ENCODE data around the gene CROCC2.

The CROCC2 gene

DNA sequence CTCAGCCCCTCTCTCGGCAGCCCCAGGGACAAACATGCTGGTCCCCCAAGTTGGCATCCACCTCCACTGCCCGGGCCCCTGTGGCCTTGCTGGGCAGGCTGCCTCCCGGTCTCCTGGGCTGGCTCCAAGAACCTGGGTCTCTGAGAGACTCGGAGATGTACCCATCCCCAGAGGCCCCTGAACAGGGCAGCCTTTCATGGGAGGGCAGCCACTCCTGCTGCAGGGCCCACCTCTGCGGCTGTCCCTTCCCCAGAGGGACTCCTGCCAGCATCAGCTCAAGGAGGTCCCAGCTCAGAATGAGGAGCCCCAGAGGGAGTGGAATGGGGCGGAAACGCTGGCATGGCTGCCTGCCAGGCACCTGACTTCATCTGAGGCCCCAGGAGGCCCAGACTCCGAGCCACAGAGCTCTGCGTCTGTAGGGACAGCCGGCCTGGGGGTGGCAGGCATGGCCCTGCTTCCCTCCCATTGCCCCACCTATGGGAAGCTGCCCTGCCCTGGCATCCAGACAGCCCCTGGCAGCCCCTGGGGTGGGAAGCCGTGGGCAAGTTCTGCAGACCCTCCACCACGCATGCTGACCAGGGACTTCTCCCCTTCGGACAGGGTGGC is 857 bp upstream of the CROCC2 start:
- no peak for DNase-seq (ENCODE audit: low spot score)

DNA sequence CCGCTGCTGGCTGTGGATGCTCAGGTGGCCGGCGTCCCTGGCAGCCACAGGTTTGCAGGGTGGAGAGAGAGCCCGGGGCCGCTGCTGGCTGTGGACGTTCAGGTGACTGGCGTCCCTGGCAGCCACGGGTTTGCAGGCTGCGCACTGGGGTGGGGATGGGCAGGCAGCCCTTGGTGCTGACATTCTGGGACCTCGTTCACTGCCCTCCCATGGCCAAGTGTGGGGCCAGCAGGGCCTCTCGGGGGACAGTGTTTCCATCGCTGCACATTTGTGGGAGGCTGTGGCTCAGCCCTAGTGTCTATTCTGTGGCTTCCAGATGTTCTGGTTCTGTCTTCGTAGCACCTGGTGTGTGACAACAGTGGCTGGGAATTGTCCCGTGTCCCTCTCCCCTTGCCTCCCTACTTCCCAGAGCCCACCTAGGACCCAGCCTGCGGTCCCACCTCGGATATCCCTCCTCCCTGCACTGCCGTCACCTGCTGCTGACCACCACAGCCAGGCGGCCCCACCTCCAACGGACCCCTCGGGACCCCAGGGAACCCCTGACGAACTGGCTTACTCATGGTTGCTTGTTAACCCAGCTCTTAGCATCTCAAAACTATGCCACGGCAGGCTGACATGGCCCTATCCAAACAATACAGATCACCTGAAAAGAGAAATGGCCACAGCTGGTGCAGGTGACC is 915 bp downstream of the CROCC2 start:
- no peak for DNase-seq (ENCODE audit: low spot score)

DNA sequence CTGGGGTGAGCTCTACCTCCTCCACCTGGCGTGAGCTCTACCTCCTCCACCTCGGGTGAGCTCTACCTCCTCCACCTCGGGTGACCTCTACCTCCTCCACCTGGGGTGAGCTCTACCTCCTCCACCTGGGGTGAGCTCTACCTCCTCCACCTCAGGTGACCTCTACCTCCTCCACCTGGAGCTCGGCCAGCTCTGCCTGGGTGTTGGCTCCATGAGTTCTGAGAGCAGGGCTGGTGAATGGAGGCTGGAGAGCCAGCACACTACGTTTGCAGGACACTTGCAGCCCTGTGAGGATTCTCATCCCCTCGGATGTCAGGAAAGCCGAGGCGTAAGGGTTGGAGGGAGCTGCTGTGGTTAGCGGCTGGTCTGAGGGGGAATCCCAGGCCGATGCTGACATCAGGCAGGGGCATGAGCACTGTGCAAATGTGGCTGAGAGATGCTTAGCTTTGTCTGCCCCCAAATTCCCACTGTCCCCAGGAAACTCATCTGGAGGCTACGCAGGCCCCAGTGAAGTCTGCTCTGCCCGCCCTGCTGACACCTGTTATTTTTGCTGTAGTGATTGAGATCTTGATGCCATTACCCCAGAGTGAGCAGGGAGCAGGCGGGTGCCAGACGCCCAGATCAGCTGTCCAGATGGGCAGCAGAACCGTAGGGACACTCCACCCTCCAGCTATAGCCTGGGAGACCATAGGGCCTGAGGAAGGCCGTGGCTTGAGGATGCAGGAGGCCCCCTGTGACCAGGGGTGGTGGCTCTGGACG is 3.3 kb downstream of the CROCC2 start:
- no peak for DNase-seq (ENCODE audit: low spot score)

DNA sequence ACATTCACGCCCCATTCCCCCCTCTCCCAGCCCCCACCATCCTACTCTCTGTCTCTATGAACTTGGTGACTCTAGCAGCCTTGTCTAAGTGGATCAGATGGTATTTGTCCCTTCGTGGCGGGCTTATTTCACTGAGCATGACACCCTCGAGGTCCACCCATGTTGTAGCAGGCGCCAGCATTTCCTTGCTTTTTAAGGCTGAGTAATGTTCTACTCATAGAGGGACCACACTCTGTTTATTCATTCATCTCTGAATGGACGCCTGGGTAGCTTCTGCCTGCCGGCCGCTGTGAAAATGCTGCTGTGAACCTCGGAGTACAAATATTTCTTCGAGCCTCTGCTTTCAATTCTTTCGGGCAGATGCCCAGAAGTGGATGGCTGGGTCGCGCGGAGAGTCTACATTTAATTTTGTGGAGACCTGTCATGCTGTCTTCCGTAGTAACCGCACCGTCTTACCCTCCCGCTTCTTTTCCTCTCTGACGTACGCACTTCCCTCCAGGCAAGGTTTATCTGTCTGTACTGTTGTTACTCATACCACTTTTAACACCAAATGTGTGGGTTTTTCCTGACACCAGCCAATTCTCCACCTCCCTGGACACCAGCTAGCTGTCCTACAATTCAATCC is 5.6 kb downstream of the CROCC2 start:
- no peak for DNase-seq (ENCODE audit: low spot score)

DNA sequence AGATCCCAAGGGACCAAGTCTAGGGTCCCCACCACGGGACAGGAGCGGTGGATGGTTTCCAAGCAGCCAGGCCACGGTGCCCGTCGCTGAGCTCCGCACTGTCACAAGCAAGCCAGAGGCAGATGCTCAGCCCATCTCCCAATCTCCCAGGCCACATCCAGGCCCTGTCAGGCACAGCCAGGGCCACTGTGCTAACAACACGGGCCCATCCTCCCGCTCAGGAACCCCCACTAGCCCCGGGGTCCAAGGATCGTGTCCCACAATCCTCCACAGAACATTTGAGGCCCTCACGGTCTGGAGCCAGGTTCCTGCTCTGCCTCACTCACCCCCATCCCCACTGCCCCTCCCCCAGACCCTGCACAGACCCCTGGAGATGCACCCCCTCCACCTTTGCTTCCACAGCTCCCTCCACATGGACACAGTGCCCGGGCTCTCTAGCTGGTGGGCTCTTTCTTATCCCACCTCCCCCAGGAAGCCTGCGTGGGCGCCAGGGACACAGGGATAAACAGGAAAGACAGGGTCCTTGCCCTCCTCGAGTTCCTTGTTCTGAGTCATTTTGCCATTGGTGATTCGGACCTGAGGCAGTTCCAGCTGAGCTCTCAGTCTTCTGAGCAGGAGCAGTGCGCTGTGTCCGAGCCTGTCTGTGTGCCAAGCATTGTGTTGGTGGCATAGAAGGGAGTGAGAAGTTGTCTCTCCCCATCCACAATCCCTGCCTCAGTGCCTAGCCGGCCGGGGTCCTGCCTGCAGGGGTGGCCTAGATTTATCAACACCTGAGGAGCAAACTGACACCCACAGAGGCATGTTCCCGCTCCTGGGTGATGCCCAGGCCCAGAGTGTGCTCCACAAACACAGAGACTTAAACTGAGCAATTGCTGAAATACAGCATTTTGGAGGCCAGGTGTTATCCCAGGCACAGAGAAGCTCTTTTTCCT is 7.0 kb downstream of the CROCC2 start:
- no peak for DNase-seq (ENCODE audit: low spot score)

DNA sequence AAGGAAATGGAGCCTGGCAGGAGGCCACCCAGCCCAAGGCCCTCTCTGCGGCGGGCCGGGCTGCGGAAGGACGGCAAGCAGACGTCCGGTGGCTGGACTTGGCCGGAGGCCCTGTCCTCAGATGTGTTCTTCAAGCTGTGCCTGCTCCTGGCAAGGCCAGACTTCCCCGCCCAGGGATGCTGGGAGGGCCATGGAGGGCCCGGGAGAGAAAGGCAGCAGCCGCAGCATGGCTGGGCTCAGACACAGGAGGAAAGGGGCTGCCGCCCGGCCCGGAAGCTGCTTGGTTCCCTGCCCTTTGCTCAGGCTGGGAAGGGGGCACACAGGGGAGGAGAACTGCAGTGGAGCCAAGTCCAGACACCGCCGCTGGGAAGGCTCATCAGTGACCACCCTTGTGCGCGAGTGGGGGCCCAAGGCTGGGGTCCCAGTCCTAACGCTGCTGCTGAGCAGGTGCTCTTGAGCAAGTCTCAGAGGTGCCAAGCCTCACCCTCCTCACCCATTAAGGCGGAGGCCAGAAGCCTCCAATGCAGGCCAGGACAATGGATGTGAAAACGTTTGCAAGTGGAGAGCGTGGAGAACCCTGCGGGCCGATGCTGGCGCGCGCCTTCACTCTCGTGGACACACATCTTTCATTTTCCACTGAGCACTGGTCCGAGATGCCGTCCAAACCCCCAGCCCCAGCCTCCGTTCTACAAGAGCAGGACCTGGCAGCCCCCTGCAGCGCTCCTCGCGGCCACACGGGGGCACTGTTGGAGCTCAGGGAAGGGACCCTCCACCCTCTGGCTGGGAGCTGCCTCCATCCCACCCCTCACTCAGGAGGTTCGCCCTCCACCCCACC is 7.9 kb downstream of the CROCC2 start:
- peak; percentile 95 for DNase-seq (ENCODE audit: low spot score)

DNA sequence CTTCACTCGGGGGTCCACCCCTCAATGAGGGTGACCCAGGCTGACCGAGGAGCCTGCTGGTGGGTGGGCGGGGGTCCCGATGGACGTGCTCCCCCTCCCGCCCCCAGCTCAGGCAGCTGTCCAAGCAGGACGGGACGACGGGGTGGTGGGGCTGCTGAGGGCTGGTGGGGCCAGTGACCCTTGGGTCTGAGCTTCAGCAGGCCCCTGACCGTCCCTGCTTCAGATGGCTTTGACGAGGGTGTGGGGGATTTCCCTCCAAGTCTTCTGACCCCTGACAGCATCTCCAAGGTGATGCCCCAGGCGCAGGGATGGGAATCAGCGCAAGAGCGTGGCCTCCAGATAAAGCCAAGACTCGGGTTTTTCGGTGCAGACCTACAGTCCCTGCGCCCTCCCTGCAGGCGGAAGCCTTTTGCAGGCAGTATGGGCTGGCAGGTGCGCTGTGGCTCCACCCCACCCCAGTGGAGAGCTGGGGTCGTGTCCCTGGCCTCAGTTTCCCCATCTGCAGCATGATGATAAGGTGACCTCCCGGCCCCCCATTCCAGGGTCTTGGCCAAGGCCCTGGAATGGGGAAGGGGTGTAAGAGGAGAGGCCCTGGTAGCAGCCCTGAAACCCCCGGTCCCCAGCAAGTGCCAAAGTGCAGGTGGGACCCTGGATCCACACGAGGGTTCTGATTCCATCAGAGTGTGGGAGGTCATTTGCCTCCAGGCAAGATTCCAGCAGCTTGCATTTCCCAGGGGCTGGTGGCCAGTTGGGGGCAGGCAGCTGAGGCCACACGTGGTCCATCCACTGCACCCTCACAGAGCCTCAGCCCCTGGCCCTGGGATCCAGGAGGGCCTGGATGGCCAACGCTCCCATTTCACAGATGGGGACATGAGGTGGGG is 8.7 kb downstream of the CROCC2 start:
- no peak for DNase-seq (ENCODE audit: low spot score)

DNA sequence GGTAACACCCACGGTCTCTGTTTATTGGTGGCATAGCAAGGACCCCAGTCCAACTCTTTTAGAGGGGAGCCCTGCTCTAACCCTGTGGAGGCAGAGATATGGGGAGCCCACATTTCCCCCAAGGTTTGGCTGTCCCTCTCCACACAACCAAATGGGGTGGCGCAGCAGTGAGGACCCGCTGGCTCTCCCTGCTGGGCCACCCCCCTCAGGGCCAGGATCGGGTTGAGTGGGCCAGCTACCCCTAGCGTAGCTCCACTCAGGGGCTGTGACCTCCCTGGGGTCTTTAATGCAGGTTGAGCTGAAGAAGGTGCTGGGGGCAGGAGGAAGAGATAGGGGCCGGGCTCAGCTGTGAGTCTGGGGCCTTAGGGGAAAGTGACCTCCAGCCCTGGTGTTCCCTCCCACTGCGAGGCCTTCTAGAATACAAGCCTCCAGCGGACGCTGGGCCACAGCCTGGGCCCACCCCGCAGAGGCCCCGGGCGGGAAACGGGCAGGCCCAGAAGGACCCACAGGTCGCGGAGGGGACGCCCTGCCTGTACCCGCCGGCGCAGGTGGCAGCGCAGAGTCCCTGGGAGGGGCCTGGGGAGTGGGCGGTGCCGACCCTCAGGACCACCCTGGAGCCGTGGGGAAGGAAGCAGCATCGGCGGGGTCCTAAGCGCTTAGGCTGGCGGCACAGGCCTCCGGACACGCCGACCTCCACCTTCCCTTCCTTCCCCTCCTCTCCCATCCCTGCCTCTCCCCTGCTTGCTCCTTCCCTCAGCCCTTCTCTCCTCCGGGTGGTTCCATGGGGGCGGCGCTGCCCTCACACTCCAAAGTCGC is 9.6 kb downstream of the CROCC2 start:
- no peak for DNase-seq (ENCODE audit: low spot score)

DNA sequence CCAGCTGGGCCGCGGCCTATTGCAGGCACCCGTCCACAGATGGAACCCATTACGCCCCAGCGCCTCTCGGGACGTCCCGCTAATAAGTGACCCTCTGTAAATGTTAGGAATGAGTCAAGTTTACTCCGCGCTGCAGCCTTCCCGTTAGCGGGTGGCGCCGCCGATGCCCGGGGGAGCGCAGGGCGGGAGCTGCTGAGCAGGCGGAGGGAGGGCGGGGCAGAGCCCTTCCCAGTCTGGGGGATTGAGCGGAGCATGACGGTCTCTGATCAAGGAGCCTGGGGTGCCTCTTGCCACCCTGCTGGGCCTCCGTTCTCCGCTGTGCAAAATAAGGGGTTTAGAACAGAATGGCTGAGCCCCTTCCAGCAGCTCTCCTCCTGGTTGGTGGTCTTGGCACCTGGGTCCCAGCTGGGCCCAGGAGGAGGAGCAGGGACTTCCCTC is 10.5 kb downstream of the CROCC2 start:
- DNase-seq (ENCODE audit: low spot score) = peak; percentile 87

DNA sequence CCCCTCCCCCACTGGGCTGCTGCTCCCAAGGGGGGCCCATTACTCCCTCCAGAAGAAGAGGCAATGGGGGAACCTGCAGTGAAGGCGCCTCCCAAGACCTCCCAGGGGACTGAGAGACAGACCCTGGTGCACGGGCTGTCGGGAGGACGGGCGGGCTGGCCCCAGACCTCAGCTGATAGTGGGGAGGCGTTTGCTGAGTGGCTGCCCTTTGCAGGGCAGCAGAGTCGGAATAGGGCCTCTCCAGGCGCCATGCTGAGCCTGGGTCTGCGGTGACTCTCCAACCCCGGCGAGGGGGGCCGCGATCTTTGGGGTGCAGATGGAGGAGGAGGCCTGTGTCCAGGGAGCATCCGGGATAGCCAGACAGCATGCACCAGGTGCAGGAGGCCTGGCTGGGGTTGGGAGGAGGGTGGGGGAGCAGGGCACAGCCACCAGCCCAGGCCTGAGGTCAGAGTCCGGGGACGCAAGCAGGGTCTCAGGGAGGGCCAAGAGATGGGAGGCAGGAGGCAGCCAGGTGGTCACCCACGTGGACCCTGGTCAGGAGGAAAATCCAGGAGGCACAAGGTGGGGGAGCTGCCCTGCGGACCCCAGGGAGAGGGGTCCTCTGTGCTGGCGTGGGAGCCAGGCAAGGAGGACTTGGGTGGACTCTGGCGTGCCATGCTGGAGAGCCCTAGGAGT is 11.0 kb downstream of the CROCC2 start:
- no peak for DNase-seq (ENCODE audit: low spot score)

DNA sequence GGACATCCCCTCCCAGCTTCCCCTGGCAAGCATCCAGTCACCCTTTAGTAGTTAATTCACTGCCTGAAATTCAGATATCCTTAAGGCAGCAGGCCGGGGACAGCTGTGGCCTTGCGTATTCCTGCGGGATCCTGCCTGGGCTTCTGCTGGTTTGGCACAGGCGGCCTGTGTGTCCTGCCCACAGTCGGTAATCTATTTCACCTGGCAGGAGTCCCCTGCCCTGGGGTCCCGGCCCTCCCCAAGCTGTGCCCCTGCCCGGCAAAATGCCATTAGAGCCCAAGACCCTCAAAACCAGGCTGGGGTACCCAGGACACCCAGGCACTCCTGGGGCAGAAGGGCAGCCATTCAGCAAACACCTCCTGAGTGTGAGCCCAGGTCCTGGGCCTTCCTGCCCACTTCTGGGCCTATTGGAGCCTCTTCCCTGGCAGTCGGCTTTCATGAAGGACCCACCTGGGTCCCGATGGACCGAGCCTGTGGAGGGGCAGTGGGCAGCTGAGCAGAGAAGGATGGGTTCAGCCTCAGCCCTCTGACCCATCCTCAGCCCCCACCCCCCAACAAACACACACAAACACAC is 11.6 kb downstream of the CROCC2 start:
- no peak for DNase-seq (ENCODE audit: low spot score)

DNA sequence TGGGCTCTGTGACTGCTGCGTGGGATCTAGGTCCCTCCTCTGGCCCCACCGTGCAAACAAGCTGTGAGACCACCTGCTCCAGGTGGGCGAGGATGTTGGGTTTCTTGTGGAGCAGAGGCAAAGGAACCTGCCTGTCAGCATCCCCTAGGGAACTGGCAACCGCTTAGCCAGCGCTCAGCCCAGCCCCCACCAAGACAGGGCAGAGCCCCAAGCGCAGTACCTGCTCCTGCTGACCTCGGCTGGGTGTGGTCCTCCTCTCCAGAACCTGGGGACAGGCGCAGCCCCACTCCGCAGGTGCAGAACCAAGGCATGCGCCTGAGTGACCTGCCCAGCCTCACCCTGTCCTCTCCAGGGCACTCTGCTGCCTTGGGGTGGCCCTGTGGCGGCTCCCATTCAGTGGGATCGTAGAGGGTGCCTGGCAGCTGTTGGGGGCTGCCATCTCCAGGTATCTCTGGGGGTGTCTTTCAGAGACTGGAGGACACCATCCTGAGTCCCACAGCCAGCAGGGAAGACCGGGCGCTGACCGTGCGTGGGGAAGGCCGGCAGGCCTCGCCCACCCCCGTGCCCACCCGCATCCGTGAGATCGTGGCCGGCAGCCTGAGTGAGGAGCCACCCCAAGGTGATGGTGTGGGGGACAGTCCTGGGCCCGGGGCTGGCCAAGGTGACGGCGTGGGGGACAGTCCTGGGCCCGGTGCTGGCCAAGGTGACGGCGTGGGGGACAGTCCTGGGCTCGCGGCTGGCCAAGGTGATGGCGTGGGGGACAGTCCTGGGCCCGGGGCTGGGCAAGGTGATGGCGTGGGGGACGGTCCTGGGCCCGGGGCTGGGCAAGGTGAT is 12.3 kb downstream of the CROCC2 start:
- peak; percentile 11 for DNase-seq (ENCODE audit: low spot score)

DNA sequence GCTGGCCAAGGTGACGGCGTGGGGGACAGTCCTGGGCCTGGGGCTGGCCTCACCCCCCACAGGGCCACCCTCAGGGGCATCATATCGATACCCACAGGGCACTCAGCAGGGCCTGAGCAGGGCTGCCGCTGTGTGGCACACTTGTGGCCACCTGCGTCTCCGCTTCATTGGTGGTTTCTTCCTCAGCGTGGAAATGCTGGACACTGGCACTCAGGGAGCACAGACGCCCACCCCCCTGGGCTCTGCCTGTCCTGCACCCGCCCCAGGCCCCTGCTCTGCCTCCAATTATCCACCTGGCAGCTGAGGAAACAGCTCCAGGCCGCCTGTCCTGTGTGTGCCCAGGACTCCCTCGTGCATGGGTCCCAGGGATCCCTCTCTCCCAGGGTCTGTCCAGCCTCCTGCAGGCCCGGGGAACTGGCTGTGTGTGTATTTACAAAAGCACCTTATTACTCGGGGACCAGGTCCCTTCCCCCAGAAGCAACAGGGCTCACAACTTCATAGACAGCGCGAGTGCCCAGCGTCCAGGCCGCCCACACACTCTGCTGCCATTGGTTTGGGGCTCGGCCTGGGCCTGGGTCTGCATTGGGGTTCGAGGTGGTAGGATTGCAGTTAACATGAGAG is 13.1 kb downstream of the CROCC2 start:
- DNase-seq (ENCODE audit: low spot score) = no peak

DNA sequence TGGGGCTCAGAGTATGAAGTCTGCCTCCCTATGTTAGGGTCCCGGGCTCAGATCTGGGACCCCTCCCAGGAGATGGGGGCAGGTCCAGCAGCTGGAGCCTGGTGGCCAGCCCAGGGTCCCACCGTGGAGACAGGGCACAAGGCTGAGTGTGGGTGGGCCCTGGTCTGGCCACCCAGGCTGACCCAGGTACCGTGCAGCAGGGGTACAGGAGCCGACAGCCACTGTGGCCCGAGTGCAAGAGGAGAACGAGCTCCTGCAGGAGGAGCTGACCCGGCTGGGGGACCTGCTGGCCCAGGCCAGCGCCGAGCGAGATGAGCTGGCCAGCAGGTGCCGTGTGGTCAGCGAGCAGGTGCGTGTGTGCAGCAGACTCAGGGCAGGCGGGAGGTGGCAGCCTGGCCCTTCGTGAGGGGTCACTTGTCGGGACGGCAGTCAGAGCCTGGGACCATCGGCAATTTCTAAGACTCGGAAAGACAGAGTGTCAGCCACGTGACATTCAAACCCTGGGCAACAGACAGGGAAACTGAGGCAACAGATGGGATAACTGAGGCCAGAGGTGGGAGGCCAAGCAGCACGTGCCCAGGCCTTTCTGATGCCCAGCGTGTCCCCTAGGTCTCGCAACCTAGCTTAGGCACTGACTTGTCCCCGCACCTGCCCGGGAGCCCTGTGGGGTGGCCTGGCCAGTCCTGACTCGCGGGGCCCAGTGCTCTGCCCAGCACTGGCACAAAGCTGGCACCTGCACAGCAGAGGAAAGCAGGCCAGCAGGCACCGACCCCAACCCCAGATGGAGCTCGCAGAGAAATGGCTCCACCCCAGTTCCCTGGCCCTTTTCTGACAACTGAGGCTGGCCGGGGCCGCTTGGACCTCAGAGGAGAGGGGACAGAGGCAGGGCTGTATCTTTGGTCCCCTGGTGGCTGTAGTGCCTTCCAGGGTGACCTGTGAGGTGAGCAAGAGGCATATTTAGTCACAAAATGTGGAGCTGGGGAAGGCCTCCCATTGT is 13.9 kb downstream of the CROCC2 start:
- DNase-seq (ENCODE audit: low spot score) = no peak

DNA sequence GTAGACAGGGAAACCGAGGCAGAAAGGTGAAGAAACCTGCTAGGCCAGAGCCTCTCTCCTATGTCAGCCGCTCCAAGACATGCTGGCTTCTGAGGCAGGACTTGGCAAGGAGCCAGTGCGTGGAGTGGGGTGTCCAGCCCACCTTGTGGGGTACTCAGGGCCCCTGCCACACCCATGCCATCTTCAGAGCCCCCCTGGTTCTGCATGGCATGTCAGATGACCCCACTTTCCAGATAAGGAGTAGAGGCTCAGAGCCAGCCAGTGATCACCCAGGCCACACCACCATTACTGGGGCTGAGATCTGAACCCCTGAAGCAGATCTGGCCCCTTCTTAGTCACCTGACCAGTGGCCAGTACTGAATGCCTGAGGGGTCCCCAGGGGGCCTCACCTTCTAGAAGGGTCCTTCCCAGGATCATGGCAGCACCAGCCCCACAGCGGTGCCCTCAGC is 14.7 kb downstream of the CROCC2 start:
- no peak for DNase-seq (ENCODE audit: low spot score)

All from iPS-NIHi11 (cell line).